ENCODE results near the gene OR14K1.
"Not testable (repeated sequence)": the region's sequence is repeated elsewhere in the genome, so short reads cannot be mapped to it uniquely, and the experiment has no call there.

Gene OR14K1

DNA sequence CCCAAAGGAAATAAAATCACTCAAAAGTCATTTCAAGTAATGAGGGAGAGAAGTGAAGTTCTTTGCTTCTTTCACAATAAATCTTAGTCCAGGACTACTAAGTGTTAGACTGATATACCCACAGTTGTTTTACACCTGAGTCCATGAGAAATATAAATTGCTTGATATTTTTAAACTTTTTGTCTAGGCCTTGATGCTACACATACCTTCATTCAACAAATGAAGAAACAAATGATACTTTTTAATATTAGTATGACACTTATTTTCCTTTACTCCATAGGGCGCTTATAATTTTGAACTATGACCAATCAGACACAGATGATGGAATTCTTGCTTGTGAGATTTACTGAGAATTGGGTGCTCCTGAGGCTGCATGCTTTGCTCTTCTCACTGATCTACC lies at the start of gene OR14K1:
OR14K1 (plus strand) TSS at position 301 of the 400 bp plus-strand sequence; CDS start at position 301, 0 bp downstream.
- DNase-seq (ENCODE audit: low read depth): no peak

DNA sequence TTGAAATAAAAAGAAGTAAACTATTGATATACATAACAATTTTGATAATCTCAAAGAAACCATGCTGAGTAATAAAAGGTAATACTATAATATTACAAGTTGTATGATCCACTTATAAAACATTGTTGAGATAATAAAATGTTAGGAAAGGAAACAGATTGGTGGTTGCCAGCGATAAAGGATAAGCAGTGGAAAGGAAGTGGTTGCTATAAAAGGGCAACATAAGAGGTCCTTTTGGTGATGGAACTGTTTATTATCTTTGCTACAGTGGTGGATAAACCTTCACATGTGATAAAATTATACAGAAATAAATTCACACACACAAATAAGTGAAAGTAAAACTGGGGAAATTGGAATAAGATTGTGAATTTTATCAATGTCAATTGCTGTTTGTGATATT lies 37.1 kb upstream of the OR14K1 start:
- DNase-seq (ENCODE audit: low read depth): no peak

- DNase-seq (ENCODE audit: low read depth): not testable (repeated sequence)
These were observed 27.7 kb upstream of the OR14K1 start for GRCh38 chr1:247710681-247711080.

DNA sequence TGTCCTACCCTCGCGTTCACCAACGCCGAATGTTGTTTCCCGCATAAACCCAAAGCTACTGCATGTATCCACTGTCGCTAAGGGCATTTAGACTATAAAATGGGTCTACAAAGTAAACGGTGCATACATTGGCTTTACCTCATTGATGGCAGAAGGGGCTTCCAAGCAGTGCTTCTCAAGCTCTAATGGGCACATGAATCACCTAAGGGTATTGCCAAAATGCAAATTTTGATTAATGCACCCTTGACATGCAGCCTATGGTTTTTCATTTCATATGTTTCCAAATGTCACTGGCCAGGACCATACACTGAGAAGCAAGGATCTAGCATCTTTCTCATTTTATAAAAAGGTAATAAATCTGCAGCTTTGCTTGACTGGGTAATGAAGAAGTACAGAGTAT lies 24.7 kb upstream of the OR14K1 start:
- no peak for DNase-seq (ENCODE audit: low read depth)

- no peak for DNase-seq (ENCODE audit: low read depth)
These were observed 21.9 kb upstream of the OR14K1 start, which contains the start of gene OR6F1 for GRCh38 chr1:247716546-247716945. TSS of gene OR6F1 (minus strand) at chr1:247716646. CDS start at chr1:247712755, 3,891 bp downstream.

DNA sequence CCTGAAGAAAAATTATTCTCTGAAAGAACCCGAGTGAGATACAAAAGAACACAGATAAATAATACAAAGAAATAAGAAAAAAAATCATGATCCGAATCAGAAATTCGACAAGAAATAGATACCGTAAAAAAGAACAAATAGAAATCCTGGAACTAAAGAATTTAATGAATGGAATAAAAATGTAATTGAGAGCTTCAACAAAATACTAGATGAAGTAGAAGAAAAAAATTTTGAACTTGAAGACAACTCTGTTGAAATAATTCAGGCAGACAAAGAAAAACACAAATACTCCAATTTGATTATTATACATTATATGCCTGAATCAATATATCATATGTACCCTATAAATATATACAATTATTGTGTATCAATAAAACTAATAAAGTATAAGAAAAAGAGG lies 17.2 kb upstream of the OR14K1 start:
- DNase-seq (ENCODE audit: low read depth): no peak

GRCh38 chr1:247740721-247741120 lies 2.3 kb downstream of the OR14K1 start:
- no peak for DNase-seq (ENCODE audit: low read depth)

GRCh38 chr1:247741756-247742155 lies 3.3 kb downstream of the OR14K1 start:
- DNase-seq (ENCODE audit: low read depth): no peak

DNA sequence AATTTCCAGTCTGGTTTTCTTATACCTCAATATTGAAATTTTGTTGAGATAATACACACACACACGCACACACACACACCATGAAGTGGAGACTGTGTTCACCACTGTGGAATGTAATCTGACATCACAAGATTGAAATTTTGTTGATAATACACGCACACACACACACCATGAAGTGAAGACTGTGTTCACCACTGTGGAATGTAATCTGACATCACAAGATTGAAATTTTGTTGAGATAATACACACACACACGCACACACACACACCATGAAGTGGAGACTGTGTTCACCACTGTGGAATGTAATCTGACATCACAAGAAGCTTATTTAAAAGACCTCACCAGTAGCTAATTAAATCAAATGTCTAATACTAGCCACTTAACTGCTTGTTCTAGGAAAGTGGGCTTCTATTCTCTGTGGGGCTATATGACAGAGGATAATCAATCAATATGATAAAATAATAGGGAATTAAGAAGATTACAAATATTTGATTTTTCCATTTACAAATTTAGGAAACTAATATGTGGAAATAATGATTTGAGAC lies 3.9 kb downstream of the OR14K1 start:
- DNase-seq (ENCODE audit: low read depth): not testable (repeated sequence)

GRCh38 chr1:247746391-247746935 lies 8.0 kb downstream of the OR14K1 start:
- DNase-seq (ENCODE audit: low read depth): no peak

- DNase-seq (ENCODE audit: low read depth): no peak
These were observed 9.2 kb downstream of the OR14K1 start for GRCh38 chr1:247747616-247748015.

- no peak for DNase-seq (ENCODE audit: low read depth)
These were observed 9.6 kb downstream of the OR14K1 start, which contains the start of gene OR14A2 for GRCh38 chr1:247748041-247748440. TSS of gene OR14A2 (minus strand) at chr1:247748141.

GRCh38 chr1:247749870-247750269 lies 11.5 kb downstream of the OR14K1 start:
- DNase-seq (ENCODE audit: low read depth): no peak

DNA sequence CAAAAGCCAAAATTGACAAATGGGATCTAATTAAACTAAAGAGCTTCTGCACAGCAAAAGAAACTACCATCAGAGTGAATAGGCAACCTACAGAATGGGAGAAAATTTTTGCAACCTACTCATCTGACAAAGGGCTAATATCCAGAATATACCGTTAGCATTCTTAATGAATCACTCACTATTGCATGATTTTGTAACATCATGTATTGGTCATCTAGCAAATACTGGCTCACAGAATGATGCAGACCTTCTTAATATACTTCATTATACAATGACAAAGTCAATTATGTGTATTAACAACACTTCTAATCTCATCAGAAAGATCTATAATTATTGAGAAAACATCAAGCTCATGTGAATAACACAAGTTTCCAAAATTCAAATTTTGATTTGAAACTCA lies 15.9 kb downstream of the OR14K1 start:
- DNase-seq (ENCODE audit: low read depth): not testable (repeated sequence)

GRCh38 chr1:247760456-247760855 lies 22.0 kb downstream of the OR14K1 start, which contains the start of gene OR1C1:
TSS of gene OR1C1 (minus strand) at chr1:247760556. CDS start at chr1:247758406, 2,150 bp downstream.
- DNase-seq (ENCODE audit: low read depth): no peak

DNA sequence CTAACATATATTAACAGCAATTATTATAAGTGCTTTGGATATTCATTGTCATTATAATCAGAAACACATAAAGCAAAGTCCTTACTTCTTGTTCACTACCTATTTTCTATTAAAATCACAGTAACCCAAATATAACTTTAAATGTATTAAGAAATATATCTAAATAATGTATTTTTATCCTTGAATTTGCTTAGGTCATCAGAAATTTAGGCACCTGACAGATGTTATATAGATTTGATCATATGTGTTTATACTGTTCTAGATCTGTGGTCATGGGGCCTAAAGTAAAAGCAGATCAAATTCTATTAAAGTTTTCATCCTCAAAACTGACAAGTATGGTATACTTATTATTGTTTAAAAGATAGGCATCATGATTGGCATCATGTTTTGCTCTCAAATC lies 31.2 kb downstream of the OR14K1 start:
- no peak for DNase-seq (ENCODE audit: low read depth)
